Measurements from ENCODE around the gene SLC7A4. TPM values are rescaled to one million over a fixed set of nuclear protein-coding genes. Genes with fewer than 3 reads are reported as not detected.

Gene SLC7A4
- total and polyA plus RNA-seq, 2 of the 8 experiments (the other 6 are each of a cell fraction or from before 2014, with no cell fraction given): 0.92 TPM; not detected in 1

DNA sequence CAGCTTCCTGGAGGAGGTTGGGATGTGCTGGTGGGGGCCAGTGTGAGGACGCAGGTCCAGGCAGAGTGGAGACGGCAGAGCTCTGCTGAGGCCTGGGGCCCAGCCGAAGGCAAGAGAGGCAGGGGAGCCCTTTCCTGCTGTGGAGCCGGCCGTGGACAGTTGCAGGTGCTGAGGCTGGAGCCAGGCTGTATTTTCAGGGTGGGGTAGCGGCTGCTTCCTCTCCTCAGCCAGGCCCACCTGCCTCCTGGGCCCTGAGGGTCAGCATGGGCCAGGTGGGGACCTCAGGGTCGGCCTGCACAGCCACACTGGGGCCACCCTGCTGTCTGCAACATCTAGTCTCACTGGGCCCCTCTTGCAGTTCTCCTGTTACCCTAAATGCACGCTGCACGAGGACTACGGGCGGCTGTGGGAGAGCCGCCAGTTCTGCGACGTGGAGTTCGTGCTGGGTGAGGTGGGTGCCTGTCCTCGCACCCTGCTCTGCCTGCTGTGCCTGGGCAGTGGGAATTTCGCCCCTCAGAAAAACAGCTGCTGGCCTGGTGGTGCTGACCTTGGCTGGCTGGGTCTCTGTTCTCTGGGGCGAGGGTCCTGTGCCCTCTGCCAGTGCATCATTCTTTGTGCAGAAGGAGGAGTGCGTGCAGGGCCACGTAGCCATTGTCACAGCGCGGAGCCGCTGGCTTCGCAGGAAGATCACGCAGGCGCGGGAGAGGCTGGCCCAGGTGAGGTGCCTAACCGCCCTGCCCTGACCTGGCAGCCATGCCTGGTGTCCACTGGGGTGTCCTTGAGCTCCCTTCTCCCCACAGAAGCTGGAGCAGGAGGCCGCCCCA lies 38.8 kb downstream of the SLC7A4 start (continued):
- TF ChIP-seq, protein P1, sequence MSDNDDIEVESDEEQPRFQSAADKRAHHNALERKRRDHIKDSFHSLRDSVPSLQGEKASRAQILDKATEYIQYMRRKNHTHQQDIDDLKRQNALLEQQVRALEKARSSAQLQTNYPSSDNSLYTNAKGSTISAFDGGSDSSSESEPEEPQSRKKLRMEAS (IDR thresholded peaks at IDR 0.05): no peak
- TF ChIP-seq CHD1 (IDR thresholded peaks at IDR 0.05; ENCODE audit: low read depth, low read length) (no peak), FOSL1 (IDR thresholded peaks at IDR 0.05; ENCODE audit: insufficient read depth, low read depth, low read length) (no peak), RAD21 (IDR thresholded peaks at IDR 0.05 in 1 of 2, conservative IDR thresholded peaks at IDR 0.05 in 1 of 2; ENCODE audit: low read depth in 2 of 2, low read length in 2 of 2) (no peak), TBP (IDR thresholded peaks at IDR 0.05; ENCODE audit: low read depth, low read length) (no peak), RNF2 (IDR thresholded peaks at IDR 0.05; ENCODE audit: borderline replicate concordance, low read depth, low read length, missing control alignments, poor library complexity, severe bottlenecking) (no peak), ZNF274 (IDR thresholded peaks at IDR 0.05; ENCODE audit: borderline replicate concordance, extremely low read depth, low read length) (no peak)

Data from H1 (cell line).